ENCODE measurements around the gene CAPN9.

Gene CAPN9

DNA sequence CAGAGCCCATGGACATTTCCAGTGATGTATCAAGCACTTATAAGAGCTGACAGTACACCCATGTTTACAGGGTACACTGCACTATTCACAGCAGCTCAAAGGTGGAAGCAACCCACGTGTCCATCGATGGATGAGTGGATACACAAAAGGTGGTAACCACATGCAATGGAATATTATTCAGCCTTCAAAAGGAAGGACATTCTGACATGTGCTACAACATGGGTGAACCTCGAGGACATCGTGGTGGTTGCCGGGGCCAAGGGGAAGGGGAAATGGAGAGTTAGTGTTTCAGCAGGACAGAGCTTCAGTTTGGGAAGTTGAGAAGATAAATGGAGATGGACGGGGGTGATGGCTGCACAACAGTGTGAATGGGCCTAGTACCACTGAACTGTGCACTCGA, 42.4 kb upstream of the CAPN9 start:
- H2AFZ ChIP-seq (ENCODE audit: low read length), result no peak overlapping the region
- no peaks in the 10 kb centered on the region for H4K20me1 ChIP-seq (ENCODE audit: insufficient read depth, low read length)
- H3K9me2 ChIP-seq (ENCODE audit: low read depth, low read length), result no peaks in the 10 kb centered on the region
- H3K9ac ChIP-seq (ENCODE audit: low read length), result no peak overlapping the region
- H3K79me2 ChIP-seq (ENCODE audit: insufficient read depth, low read length), result no peaks in the 10 kb centered on the region
- no peaks in the 10 kb centered on the region for H3K36me3 ChIP-seq (ENCODE audit: insufficient read depth, low read length)
- no peaks in the 10 kb centered on the region; the same call in 1 of the 2 replicates for H3K27me3 ChIP-seq (ENCODE audit: insufficient read depth, low read length)
- no peak overlapping the region for H3K4me3 ChIP-seq (ENCODE audit: low read depth, low read length, poor library complexity, severe bottlenecking)
- H3K9me3 ChIP-seq (ENCODE audit: low read length), result no peaks in the 10 kb centered on the region
- TF ChIP-seq, protein P1, sequence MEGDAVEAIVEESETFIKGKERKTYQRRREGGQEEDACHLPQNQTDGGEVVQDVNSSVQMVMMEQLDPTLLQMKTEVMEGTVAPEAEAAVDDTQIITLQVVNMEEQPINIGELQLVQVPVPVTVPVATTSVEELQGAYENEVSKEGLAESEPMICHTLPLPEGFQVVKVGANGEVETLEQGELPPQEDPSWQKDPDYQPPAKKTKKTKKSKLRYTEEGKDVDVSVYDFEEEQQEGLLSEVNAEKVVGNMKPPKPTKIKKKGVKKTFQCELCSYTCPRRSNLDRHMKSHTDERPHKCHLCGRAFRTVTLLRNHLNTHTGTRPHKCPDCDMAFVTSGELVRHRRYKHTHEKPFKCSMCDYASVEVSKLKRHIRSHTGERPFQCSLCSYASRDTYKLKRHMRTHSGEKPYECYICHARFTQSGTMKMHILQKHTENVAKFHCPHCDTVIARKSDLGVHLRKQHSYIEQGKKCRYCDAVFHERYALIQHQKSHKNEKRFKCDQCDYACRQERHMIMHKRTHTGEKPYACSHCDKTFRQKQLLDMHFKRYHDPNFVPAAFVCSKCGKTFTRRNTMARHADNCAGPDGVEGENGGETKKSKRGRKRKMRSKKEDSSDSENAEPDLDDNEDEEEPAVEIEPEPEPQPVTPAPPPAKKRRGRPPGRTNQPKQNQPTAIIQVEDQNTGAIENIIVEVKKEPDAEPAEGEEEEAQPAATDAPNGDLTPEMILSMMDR (IDR thresholded peaks at IDR 0.05; ENCODE audit: low read length), result no peak
- no peak for TF ChIP-seq EZH2 (IDR thresholded peaks at IDR 0.05; ENCODE audit: borderline replicate concordance, low read length)
- H3K27ac ChIP-seq (ENCODE audit: low read depth, low read length, poor library complexity, severe bottlenecking), result no peak overlapping the region
- H3K4me2 ChIP-seq (ENCODE audit: low read length), result no peak overlapping the region
- no peaks in the 10 kb centered on the region for H3K4me1 ChIP-seq (ENCODE audit: insufficient read depth, low read length, severe bottlenecking)
- H3F3A ChIP-seq (ENCODE audit: insufficient read depth, low read length), result no peaks in the 10 kb centered on the region

DNA sequence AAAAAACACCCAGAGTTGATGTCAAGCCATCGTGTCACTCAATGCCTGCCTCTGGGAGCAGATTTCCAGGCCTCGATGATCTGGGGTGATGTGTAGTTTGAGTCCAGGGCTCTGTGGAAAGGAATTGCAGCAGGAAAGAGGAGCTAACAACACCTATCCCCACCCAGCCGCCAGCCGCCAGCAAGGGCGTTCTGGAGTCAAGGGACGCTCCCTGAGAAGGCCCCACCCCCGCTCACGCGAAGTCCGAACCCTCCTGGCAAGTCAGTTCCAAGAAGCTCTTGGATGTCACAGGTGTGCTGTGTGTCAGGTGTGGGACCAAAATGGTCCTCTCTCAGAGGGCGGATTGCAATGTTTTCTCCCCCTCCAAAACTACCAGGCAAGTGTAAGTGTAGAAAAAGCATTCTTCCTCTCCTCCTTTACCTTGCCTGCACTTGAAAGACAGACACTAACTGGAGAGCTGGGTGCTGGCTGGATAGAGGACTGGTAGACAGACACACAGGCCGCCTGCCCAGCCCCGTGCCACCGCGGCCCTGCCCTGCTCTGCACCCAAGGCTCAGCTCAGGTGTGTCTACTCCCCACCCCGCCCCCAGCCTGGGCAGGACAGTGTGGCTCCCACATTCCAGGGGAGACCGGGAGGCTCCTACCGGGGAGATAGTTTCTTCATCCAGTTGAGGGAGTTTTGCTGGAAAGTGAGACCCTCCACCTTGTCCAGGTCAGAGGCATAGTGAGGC, 41.7 kb upstream of the CAPN9 start:
- no peak overlapping the region for H3K4me2 ChIP-seq (ENCODE audit: low read length)
- no peaks in the 10 kb centered on the region for H3K36me3 ChIP-seq (ENCODE audit: insufficient read depth, low read length)
- no peak overlapping the region for H3K27ac ChIP-seq (ENCODE audit: low read depth, low read length, poor library complexity, severe bottlenecking)
- H3K9me3 ChIP-seq (ENCODE audit: low read length), result no peaks in the 10 kb centered on the region
- TF ChIP-seq, protein P1 (IDR thresholded peaks at IDR 0.05; ENCODE audit: low read length), result no peak
- no peak for TF ChIP-seq EZH2 (IDR thresholded peaks at IDR 0.05; ENCODE audit: borderline replicate concordance, low read length)
- no peak overlapping the region for H2AFZ ChIP-seq (ENCODE audit: low read length)
- H3K9ac ChIP-seq (ENCODE audit: low read length), result no peak overlapping the region
- no peaks in the 10 kb centered on the region for H4K20me1 ChIP-seq (ENCODE audit: insufficient read depth, low read length)
- H3K9me2 ChIP-seq (ENCODE audit: low read depth, low read length), result no peaks in the 10 kb centered on the region
- no peaks in the 10 kb centered on the region for H3K4me1 ChIP-seq (ENCODE audit: insufficient read depth, low read length, severe bottlenecking)
- H3K27me3 ChIP-seq (ENCODE audit: insufficient read depth, low read length), result no peaks in the 10 kb centered on the region; the same call in 1 of the 2 replicates
- H3K4me3 ChIP-seq (ENCODE audit: low read depth, low read length, poor library complexity, severe bottlenecking), result no peak overlapping the region
- H3F3A ChIP-seq (ENCODE audit: insufficient read depth, low read length), result no peaks in the 10 kb centered on the region
- H3K79me2 ChIP-seq (ENCODE audit: insufficient read depth, low read length), result no peaks in the 10 kb centered on the region

DNA sequence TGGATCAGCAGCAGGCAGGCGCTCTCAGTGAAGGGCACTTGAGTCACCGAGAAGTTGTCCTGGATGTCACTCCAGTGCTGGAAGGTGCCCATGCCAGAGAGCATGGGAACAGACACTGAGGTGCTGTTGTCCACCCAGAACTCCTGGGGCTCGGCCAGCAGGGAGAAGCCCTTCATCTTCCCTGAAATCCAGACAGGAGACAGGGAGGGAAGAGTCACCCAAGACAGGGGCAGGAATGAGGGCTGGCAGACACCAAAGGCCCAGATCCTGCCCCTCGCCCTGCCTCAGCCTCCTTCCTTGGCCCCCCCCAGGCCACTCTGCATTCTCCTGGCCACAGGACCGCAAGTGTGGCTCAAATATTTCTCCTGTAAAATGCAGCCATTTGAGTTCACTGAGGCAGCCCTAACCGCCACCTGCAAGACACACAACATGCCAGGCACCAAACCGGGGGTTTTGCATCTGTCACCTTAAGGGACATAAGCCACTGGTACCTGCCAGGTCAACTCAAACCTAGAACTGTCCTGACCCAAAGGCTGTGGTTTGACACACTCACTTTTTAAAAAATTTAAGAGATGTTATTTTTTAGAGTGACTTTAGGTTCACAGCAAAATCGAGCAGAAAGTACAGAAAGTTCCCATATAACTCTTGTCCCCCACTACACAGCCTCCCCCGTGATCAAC, 41.0 kb upstream of the CAPN9 start:
- H3K9me3 ChIP-seq (ENCODE audit: low read length), result no peaks in the 10 kb centered on the region
- no peaks in the 10 kb centered on the region for H3F3A ChIP-seq (ENCODE audit: insufficient read depth, low read length)
- TF ChIP-seq EZH2 (IDR thresholded peaks at IDR 0.05; ENCODE audit: borderline replicate concordance, low read length), result no peak
- TF ChIP-seq, protein P1 (IDR thresholded peaks at IDR 0.05; ENCODE audit: low read length), result no peak
- H3K4me2 ChIP-seq (ENCODE audit: low read length), result no peak overlapping the region
- no peaks in the 10 kb centered on the region for H3K79me2 ChIP-seq (ENCODE audit: insufficient read depth, low read length)
- H3K4me1 ChIP-seq (ENCODE audit: insufficient read depth, low read length, severe bottlenecking), result no peaks in the 10 kb centered on the region
- H3K27me3 ChIP-seq (ENCODE audit: insufficient read depth, low read length), result no peaks in the 10 kb centered on the region; the same call in 1 of the 2 replicates
- no peaks in the 10 kb centered on the region for H4K20me1 ChIP-seq (ENCODE audit: insufficient read depth, low read length)
- H3K27ac ChIP-seq (ENCODE audit: low read depth, low read length, poor library complexity, severe bottlenecking), result no peak overlapping the region
- no peak overlapping the region for H2AFZ ChIP-seq (ENCODE audit: low read length)
- no peaks in the 10 kb centered on the region for H3K36me3 ChIP-seq (ENCODE audit: insufficient read depth, low read length)
- H3K4me3 ChIP-seq (ENCODE audit: low read depth, low read length, poor library complexity, severe bottlenecking), result no peak overlapping the region
- no peaks in the 10 kb centered on the region for H3K9me2 ChIP-seq (ENCODE audit: low read depth, low read length)
- no peak overlapping the region for H3K9ac ChIP-seq (ENCODE audit: low read length)

Data from OCI-LY1 (cell line).